Measurements from ENCODE around the gene INTS2. TPM values are rescaled to one million over a fixed set of nuclear protein-coding genes. Genes with fewer than 3 reads are reported as not detected.
"Not testable (repeated sequence)": the region's sequence is repeated elsewhere in the genome, so short reads cannot be mapped to it uniquely, and the experiment has no call there.

INTS2 gene
- total and polyA plus RNA-seq, 12 donors, result 1.3 to 14.1 (median 8.7) TPM

GRCh38 chr17:61825448-61826137, 102.2 kb downstream of the INTS2 start:
- Histone ChIP-seq H3K4me3 (no peak overlapping the region), H3K9me3 (replicated peaks in 1 of 3) (no peaks in the 10 kb centered on the region), H3K27me3 (no peaks in the 10 kb centered on the region), H3K4me1 (replicated peaks in 1 of 2) (no peaks in the 10 kb centered on the region), H3K27ac (no peak overlapping the region), H3K36me3 (replicated peaks in 1 of 2) (no peaks in the 10 kb centered on the region)
- 97 to 100% (median 99%) methylated on average over 2 of the region's 2 CpGs for WGBS, 4 donors
- intact Hi-C loops (cut with DNase I), result no loop called here
- no peak for DNase-seq
- no peak for TF ChIP-seq POLR2A (IDR thresholded peaks at IDR 0.05)
- TF ChIP-seq CTCF (IDR thresholded peaks at IDR 0.05), result no peak

GRCh38 chr17:61822326-61823285, 105.2 kb downstream of the INTS2 start:
- H3K9me3 ChIP-seq (replicated peaks in 1 of 3), result no peaks in the 10 kb centered on the region
- no peak for TF ChIP-seq POLR2A (IDR thresholded peaks at IDR 0.05)
- no peak for TF ChIP-seq CTCF (IDR thresholded peaks at IDR 0.05)
- intact Hi-C loops (cut with DNase I), result no loop called here
- H3K4me3 ChIP-seq, result no peak overlapping the region
- no peaks in the 10 kb centered on the region for H3K4me1 ChIP-seq (replicated peaks in 1 of 2)
- H3K27me3 ChIP-seq, result no peaks in the 10 kb centered on the region
- 78 to 94% (median 85%) methylated on average over 6 of the region's 6 CpGs for WGBS, 4 donors
- no peaks in the 10 kb centered on the region for H3K36me3 ChIP-seq (replicated peaks in 1 of 2)
- DNase-seq, result no peak
- no peak overlapping the region for H3K27ac ChIP-seq

- WGBS, 4 donors, result 74 to 100% (median 97%) methylated on average over 4 of the region's 4 CpGs
- TF ChIP-seq CTCF (IDR thresholded peaks at IDR 0.05) (no peak), POLR2A (IDR thresholded peaks at IDR 0.05) (no peak)
- H3K27ac ChIP-seq, result no peak overlapping the region
Measured at GRCh38 chr17:61821655-61822054, 106.1 kb downstream of the INTS2 start.

GRCh38 chr17:61819265-61819664, 108.5 kb downstream of the INTS2 start:
- WGBS, 4 donors, result 96 to 98% (median 97%) methylated on average over 3 of the region's 3 CpGs
- DNase-seq; H3K27ac ChIP-seq; intact Hi-C loops (cut with DNase I); H3K36me3 ChIP-seq (replicated peaks in 1 of 2); H3K4me3 ChIP-seq; H3K27me3 ChIP-seq; H3K4me1 ChIP-seq (replicated peaks in 1 of 2); H3K9me3 ChIP-seq (replicated peaks in 1 of 3): not testable (repeated sequence)

More at GRCh38 chr17:61821655-61822054, 106.1 kb downstream of the INTS2 start:
- intact Hi-C loops (cut with DNase I), result no loop called here
- DNase-seq, result no peak
- Histone ChIP-seq H3K27me3 (no peaks in the 10 kb centered on the region), H3K4me3 (no peak overlapping the region), H3K36me3 (replicated peaks in 1 of 2) (no peaks in the 10 kb centered on the region), H3K9me3 (replicated peaks in 1 of 3) (peaks cover 0 to 4% (median 0%) of the 10 kb centered on the region in 3 donors), H3K4me1 (replicated peaks in 1 of 2) (no peaks in the 10 kb centered on the region)

Measured in adrenal gland (tissue), 12 donors.